Transverse colon (tissue), 4 donors: Measurements from ENCODE around the gene IKZF1. TPM values are rescaled to one million over a fixed set of nuclear protein-coding genes. Genes with fewer than 3 reads are reported as not detected.
"Not testable (repeated sequence)": the region's sequence is repeated elsewhere in the genome, so short reads cannot be mapped to it uniquely, and the experiment has no call there.

Experiments used
- DNase-seq: peaks from one replicate; pipeline ENCODE4 v3.0.0-alpha.2; 2019
- H3K27ac ChIP-seq, 4 donors: fragments of 200-600 bp; sonication (generic); 2 replicates each; pipeline ENCODE4 v1.5.1; 2016 to 2018; ENCODE audit warnings: inconsistent platforms in 4 of 4
- H3K27me3 ChIP-seq: fragments of 200-600 bp; sonication (generic); 2 replicates; pipeline ENCODE4 v1.5.1; 2017; ENCODE audit warnings: inconsistent platforms
- H3K36me3 ChIP-seq, 4 donors: fragments of 200-600 bp; sonication (generic); 2 replicates each; pipeline ENCODE4 v1.5.1; 2017 to 2019; ENCODE audit warnings: inconsistent platforms in 4 of 4
- H3K4me1 ChIP-seq, 4 donors: fragments of 200-600 bp; sonication (generic); 2 replicates each; pipeline ENCODE4 v1.5.1; 2017 to 2020; ENCODE audit warnings: inconsistent platforms in 4 of 4
- H3K4me3 ChIP-seq, 4 donors: fragments of 200-600 bp; sonication (generic); 1 replicate in 1 of 4; 2 replicates in 3 of 4; pipeline versions ENCODE4 v1.5.1 to v1.6.1; 2017 to 2019; ENCODE audit warnings: inconsistent platforms in 4 of 4
- H3K9me3 ChIP-seq, 2 donors: fragments of 200-600 bp; sonication (generic); 2 replicates each; pipeline ENCODE4 v1.5.1; 2017 to 2019; ENCODE audit warnings: inconsistent platforms in 2 of 2
- CTCF ChIP-seq, 5 experiments: fragments of 200-600 bp in 3 of 5; fragments of 450-650 bp in 2 of 5; sonication (generic) in 3 of 5; IDR thresholded peaks; 1 replicate in 2 of 5; 2 replicates in 3 of 5; pipeline ENCODE4 v1.5.1; 2016 to 2017; ENCODE audit warnings: antibody characterized with exemption in 5 of 5, inconsistent platforms in 3 of 5, mild to moderate bottlenecking in 2 of 5, moderate library complexity in 1 of 5
- EP300 ChIP-seq: sonication (generic); formaldehyde crosslinking; IDR thresholded peaks from one replicate; pipeline ENCODE4 v1.6.1; 2017; ENCODE audit warnings: antibody characterized with exemption, low read depth
- POLR2A ChIP-seq: fragments of 450-650 bp; IDR thresholded peaks from one replicate; pipeline ENCODE4 v1.6.1; 2016; ENCODE audit warnings: antibody characterized with exemption, mild to moderate bottlenecking, moderate library complexity
- POLR2AphosphoS5 ChIP-seq, 3 donors: sonication (generic); formaldehyde crosslinking; IDR thresholded peaks; one replicate each; pipeline ENCODE4 v1.6.1; 2016; ENCODE audit warnings: antibody characterized with exemption in 3 of 3
- WGBS, 2 donors: methylation state at CpG; one replicate each; pipeline ENCODE4 v1.1.5; 2018; ENCODE audit warnings: low coverage in 1 of 2; 5-methylcytosine and 5-hydroxymethylcytosine counted together
- in situ Hi-C, 4 donors: fragments of 200-750 bp; cut with MboI; loops; one replicate each; pipeline versions ENCODE4 v1.15.0 to v1.15.1; 2017; ENCODE audit warnings: low sequenced_read_pairs in 3 of 4, low pct_ligation_motif_present in 1 of 4, low pct_unique_long_range_greater_than_20kb in 1 of 4
- intact Hi-C: fragments of 100-400 bp; cut with DNase I; formaldehyde crosslinking; loops from one replicate; pipeline ENCODE4 v1.15.1; 2023; ENCODE audit warnings: low total_unique reads
- total RNA-seq, 4 donors: library from RNA; depleted of rRNA; stranded (reverse); fragments of >200 nt; gene quantifications; one replicate each; pipeline ENCODE4 v1.1.0, GENCODE V29; 2016

The IKZF1 gene
- total RNA-seq, 4 donors from 2014 or later, result 9.2 to 116 (median 29.1) TPM

DNA sequence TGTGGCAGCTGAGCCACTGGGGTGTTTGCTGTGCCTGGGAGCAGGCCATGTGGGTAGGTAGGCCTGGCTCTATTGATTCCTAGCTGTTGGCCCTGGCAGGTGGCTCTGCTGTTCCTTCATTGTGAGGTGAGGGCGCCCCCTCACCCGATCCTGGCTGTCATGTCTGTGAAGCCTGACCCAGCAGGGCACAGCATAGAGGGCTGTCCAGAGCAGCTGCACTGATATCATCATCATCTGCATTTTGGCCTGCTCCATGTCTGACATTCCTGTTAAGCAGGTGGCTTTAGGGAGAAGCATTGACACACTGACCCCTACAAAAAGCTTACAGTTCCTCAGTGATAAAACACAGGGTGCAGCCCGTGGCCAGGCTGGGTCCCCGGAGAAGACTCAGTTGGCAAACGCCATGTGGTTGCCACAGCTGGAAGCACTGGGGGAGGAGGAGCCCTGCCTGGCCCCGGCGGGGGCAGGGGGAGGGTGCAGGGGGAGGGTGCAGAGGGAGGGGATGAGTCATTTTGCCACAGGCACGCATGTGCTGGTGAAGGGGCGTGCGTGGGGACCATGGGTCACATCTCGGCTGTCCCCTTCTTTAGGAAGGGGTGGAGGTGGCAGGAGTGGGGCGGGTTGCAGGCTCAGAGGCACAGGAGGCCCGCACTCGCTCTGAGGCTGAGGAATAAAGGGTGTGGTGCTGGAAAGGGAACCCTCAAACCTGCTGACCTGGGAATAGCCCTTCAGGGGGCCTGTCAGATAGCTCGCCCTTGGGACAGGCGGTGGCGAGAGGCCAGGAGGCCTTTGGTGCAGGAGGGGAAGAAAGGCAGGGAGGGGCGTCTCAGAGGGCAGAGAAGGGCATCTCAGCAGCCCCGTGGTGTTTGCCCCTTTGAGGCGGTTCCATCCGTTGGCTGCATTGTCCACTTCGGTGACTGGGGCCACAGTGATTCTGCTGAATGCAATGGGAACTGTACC lies 31.6 kb downstream of the IKZF1 start:
- Histone ChIP-seq H3K27me3 (no peaks in the 10 kb centered on the region), H3K4me3 (no peak overlapping the region), H3K27ac (peak overlapping the region; percentile 56 to 78 (median 66)), H3K36me3 (no peaks in the 10 kb centered on the region), H3K9me3 (no peaks in the 10 kb centered on the region), H3K4me1 (no peaks in the 10 kb centered on the region)
- TF ChIP-seq EP300 (no peak), CTCF (IDR thresholded peaks at IDR 0.05) (no peak), POLR2A (no peak), POLR2AphosphoS5 (IDR thresholded peaks at IDR 0.05) (no peak)
- in situ Hi-C loops, result no loop called here
- peak; percentile 68 for DNase-seq
- WGBS, 2 donors, result 63% methylated on average over 22 of the region's 22 CpGs; no CpG with 5 or more reads in 1 of the 2 donors
- intact Hi-C loops, result no loop called here

DNA sequence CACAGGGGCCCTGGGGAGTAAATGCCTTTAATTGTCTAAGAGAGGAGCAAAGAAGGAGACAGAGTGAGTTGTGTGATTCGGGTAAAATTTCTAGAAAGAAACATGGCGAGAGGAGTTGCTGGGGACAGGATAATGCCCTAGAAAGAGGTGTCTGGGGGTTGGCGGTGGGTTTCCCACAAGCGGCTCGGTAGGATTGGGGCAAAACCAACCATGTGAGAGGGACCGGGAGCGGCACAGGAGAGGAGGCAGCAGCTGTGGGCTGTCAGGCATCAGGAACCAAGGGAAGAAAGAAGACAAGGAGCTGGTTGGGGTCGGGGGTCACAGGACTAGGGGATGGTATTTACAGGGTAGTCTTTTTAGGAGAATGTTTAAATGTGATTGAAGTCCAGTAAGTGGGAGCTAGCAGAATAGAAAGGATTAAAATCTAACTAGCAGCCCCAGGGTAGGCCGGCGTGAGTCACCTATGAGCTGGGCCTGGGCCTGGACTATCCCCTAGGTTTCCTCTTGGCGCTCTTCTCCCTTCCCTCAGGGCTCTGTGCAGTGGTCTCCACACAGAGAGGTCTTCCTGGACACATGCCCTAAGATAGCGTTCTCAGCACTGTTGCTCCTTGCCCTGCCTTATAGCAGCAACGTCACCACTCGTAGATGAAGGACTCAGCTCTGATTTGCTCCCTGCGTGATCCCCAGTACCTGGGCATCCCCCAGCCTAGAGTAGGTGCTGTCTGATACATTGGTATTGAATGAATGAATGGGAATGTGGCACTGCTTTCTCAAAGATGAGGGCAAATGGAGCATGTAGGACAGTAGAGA lies 32.6 kb downstream of the IKZF1 start:
- in situ Hi-C loops, result no loop called here
- no peak for DNase-seq
- WGBS, 2 donors, result 66 to 83% methylated on average over 8 to 15 of the region's 15 CpGs

GRCh38 chr7:50339472-50339871 lies 35.0 kb downstream of the IKZF1 start:
- DNase-seq, in situ Hi-C loops, intact Hi-C loops, H3K4me3 ChIP-seq, H3K9me3 ChIP-seq, H3K36me3 ChIP-seq, H3K27me3 ChIP-seq, H3K4me1 ChIP-seq: not testable (repeated sequence)
- peak overlapping the region; percentile 56 to 78 (median 66) for H3K27ac ChIP-seq
- 88 to 95% methylated on average over 4 to 7 of the region's 7 CpGs for WGBS, 2 donors

More for the DNA sequence above, 32.6 kb downstream of the IKZF1 start:
- Histone ChIP-seq H3K4me1 (no peaks in the 10 kb centered on the region), H3K4me3 (no peak overlapping the region), H3K9me3 (no peaks in the 10 kb centered on the region), H3K27me3 (no peaks in the 10 kb centered on the region), H3K27ac (peak overlapping the region; percentile 56 to 78 (median 66)), H3K36me3 (no peaks in the 10 kb centered on the region)
- no peak for TF ChIP-seq CTCF (IDR thresholded peaks at IDR 0.05)
- TF ChIP-seq POLR2A, result no peak
- TF ChIP-seq POLR2AphosphoS5 (IDR thresholded peaks at IDR 0.05), result no peak
- no peak for TF ChIP-seq EP300
- intact Hi-C loops, result no loop called here

- in situ Hi-C loops, result no loop called here
- H3K27ac ChIP-seq, result peak overlapping the region; percentile 56 to 78 (median 66)
Observed at GRCh38 chr7:50339990-50340500, 35.5 kb downstream of the IKZF1 start.

More at GRCh38 chr7:50339990-50340500, 35.5 kb downstream of the IKZF1 start:
- H3K9me3 ChIP-seq, result no peaks in the 10 kb centered on the region
- TF ChIP-seq CTCF (IDR thresholded peaks at IDR 0.05) (no peak), POLR2A (no peak), EP300 (no peak), POLR2AphosphoS5 (IDR thresholded peaks at IDR 0.05) (no peak)
- H3K4me3 ChIP-seq, result no peak overlapping the region
- 37% methylated on average over 7 of the region's 7 CpGs; no CpG with 5 or more reads in 1 of the 2 donors for WGBS, 2 donors
- intact Hi-C loops, result no loop called here
- peak; percentile 39 for DNase-seq
- H3K27me3 ChIP-seq, result peaks cover 5% of the 10 kb centered on the region
- no peaks in the 10 kb centered on the region for H3K36me3 ChIP-seq
- peaks cover 0 to 2% (median 0%) of the 10 kb centered on the region in 4 donors for H3K4me1 ChIP-seq
